ENCODE measurements around the gene GUCD1.
"Not testable (repeated sequence)": the region's sequence is repeated elsewhere in the genome, so short reads cannot be mapped to it uniquely, and the experiment has no call there.

Gene GUCD1

DNA sequence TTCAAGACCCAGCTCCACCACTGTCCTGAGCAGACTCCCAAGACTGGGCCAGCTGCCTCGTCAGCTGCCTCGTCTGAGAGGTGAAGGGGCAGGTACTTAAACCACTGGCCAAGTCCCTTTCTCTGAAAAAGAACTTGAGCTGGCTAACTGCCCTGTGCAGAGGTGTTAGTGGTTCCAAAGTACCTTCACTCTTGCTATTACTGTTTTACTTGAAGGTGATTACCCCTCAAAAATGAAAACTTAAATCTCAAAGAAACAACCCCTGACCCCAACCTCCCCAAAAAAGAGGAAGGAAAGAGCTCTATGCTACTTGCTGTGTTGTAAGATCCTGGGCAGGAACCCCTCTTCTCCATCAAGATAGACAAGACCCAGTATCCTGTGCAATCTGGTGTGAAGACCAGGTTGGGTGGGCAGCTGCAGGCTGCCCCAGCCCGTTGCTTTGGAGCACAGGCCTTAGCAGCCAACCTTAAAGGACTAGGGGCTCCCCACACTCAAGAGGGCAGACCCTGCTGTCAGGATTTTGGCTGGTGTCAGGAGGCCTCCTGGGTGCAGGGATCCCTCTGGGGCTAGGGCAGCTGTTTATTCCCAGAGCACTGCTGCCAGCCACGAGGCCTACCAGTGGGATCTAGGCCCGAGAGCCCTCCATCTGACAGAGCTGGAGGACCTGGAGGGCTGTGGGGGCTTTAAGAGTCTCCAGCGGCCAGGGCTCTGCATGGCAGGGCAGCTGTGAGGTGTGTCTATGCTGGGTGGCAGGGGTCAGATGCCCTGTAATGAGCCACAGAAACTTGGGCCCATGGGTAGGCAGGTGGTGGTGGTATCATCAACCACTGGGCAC is 13.0 kb downstream of the GUCD1 start:
- CTCF ChIA-PET, result interaction anchor here (0.9 to 4.5 kb wide), 4 partner anchors 11 to 18 kb away, joined by 3 to 25 read pairs (median 8); no protein-coding TSS in a partner anchor
- POLR2A ChIA-PET, result no interaction called here
- H3K4me3 ChIP-seq (ENCODE audit: low read depth, low read length), result no peak overlapping the region
- DNase-seq (ENCODE audit: low read depth, low spot score), result no peak
- TF ChIP-seq, protein P1, sequence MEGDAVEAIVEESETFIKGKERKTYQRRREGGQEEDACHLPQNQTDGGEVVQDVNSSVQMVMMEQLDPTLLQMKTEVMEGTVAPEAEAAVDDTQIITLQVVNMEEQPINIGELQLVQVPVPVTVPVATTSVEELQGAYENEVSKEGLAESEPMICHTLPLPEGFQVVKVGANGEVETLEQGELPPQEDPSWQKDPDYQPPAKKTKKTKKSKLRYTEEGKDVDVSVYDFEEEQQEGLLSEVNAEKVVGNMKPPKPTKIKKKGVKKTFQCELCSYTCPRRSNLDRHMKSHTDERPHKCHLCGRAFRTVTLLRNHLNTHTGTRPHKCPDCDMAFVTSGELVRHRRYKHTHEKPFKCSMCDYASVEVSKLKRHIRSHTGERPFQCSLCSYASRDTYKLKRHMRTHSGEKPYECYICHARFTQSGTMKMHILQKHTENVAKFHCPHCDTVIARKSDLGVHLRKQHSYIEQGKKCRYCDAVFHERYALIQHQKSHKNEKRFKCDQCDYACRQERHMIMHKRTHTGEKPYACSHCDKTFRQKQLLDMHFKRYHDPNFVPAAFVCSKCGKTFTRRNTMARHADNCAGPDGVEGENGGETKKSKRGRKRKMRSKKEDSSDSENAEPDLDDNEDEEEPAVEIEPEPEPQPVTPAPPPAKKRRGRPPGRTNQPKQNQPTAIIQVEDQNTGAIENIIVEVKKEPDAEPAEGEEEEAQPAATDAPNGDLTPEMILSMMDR (IDR thresholded peaks at IDR 0.05; ENCODE audit: insufficient read depth, low read length, missing control alignments), result no peak

DNA sequence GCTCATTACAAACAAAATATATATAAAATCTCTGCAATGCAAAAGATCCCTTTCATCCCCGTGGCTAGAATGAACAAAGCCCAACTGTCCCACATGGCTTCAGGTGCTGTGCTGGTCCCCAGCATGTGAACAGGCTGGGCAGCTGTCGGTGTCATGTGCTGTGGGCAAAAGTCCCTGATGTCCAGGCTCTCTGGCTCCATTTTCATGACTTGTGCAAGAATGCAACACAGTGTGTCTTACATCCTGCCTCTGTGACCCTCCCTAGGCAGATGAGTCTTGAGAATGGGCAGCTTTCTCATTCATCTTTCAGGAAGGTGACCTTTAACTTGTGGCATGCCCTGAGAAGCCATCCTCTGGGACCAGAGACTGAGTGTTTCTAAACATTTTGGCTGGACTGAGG is 14.5 kb downstream of the GUCD1 start:
- DNase-seq (ENCODE audit: low read depth, low spot score), result no peak
- TF ChIP-seq, protein P1 (IDR thresholded peaks at IDR 0.05; ENCODE audit: insufficient read depth, low read length, missing control alignments), result no peak
- H3K4me3 ChIP-seq (ENCODE audit: low read depth, low read length), result no peak overlapping the region
- CTCF ChIA-PET, result interaction anchor here (0.7 to 4.5 kb wide), 3 partner anchors 13 to 19 kb away, joined by 3 to 25 read pairs (median 4); no protein-coding TSS in a partner anchor
- POLR2A ChIA-PET, result no interaction called here

DNA sequence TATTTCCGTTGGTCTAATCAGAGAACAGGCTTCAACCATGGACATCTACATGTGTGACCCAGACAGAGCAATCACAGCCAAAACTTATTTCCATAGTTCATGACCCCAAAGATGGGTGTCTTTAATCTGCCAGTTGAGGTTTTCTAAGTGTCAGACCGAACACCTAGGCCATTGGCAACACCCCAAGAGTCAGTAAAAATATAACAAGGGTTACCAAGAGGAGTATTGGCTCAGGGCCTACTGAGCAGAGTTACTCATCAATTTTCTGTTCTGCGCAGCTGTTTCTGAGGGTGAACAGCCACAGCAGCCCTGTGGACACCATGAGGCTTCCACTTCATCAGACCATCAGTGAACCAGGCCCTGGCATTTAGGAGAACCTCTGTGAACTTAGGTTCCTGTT is 18.8 kb downstream of the GUCD1 start:
- ChIA-PET POLR2A (no interaction called here), CTCF (interaction anchor here (1.4 to 2.5 kb wide), 2 partner anchors 10 to 12 kb away, joined by 3 to 14 read pairs; no protein-coding TSS in a partner anchor)
- TF ChIP-seq, protein P1 (IDR thresholded peaks at IDR 0.05; ENCODE audit: insufficient read depth, low read length, missing control alignments), result no peak
- H3K4me3 ChIP-seq (ENCODE audit: low read depth, low read length), result no peak overlapping the region
- no peak for DNase-seq (ENCODE audit: low read depth, low spot score)

DNA sequence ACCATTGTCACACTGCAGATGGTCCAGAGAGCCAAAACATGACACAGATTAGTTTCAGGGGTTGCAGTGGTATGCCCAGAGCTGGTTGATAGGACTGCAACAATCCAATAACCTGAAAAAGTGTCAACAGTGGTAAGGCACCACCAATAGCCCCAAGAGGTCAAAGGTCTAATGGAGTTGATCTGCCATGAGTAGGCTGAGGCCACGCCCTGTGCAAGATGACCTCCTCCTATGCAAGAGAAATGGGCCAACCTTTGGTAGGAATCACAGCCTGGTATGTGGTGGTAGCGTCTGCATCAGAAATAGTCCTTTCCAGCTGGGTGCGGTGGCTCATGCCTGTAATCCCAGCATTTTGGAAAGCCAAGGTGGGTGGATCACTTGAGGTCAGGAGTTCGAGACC is 19.6 kb downstream of the GUCD1 start:
- H3K4me3 ChIP-seq (ENCODE audit: low read depth, low read length), result no peak overlapping the region
- DNase-seq (ENCODE audit: low read depth, low spot score), result no peak
- CTCF ChIA-PET, result interaction anchor here (1.4 kb wide), 1 partner anchor 11 kb away, joined by 3 read pairs; no protein-coding TSS in a partner anchor
- TF ChIP-seq, protein P1 (IDR thresholded peaks at IDR 0.05; ENCODE audit: insufficient read depth, low read length, missing control alignments), result no peak
- POLR2A ChIA-PET, result no interaction called here

DNA sequence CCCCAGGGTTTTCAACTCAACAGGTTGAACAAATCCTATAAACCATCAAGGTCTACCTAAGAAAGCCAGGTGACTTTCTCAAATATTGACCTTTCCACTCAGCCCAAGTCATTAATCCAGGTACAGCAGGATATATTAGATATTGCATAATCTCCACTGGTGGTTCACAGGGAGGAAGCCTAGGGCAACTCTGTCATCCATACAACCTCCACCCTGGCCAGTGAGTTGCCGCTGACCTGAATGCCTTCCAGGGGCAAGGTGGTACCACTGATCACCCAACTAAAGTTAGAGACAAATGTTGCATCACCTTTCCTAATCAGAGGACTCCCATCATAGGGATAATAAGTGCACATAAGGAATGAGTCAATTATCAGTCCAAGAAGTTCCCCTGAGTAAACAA is 22.9 kb downstream of the GUCD1 start:
- TF ChIP-seq, protein P1 (IDR thresholded peaks at IDR 0.05; ENCODE audit: insufficient read depth, low read length, missing control alignments), result no peak
- ChIA-PET POLR2A (no interaction called here), CTCF (interaction anchor here (1.6 to 2.2 kb wide), 2 partner anchors 8 to 10 kb away, joined by 3 to 10 read pairs; no protein-coding TSS in a partner anchor)
- no peak overlapping the region for H3K4me3 ChIP-seq (ENCODE audit: low read depth, low read length)
- no peak for DNase-seq (ENCODE audit: low read depth, low spot score)

DNA sequence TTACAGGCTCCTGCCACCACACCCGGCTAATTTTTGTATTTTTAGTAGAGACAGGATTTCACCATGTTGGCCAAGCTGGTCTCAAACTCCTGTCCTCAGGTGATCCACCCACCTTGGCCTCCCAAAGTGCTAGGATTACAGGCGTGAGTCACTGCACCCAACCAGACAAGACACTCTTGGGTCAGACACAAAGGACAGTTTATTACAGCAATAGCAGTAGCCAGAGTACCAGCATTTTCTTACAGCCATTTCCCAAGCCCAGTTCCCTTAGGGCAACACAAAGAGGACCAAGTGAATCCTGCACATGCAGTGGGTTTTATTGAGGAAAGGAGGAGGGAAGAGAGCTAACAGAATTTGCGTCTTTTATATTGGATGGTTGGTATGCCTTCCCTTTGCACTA is 24.0 kb downstream of the GUCD1 start:
- CTCF ChIA-PET, result interaction anchor here (0.7 to 6.0 kb wide), 5 partner anchors 9 to 207 kb away, joined by 3 to 39 read pairs (median 10); no protein-coding TSS in a partner anchor
- POLR2A ChIA-PET; DNase-seq (ENCODE audit: low read depth, low spot score); H3K4me3 ChIP-seq (ENCODE audit: low read depth, low read length): not testable (repeated sequence)
